Stimulated activated naive CD8-positive, alpha-beta T cell treated with anti-CD3 and anti-CD28 coated beads, Interleukin-15, amount 100 ng/mL, for 72 hours (primary cell): ENCODE data around the gene FER.
A peak's percentile ranks its signal among the peaks of the same experiment; 100 is the strongest.
"Not testable (repeated sequence)": the region's sequence is repeated elsewhere in the genome, so short reads cannot be mapped to it uniquely, and the experiment has no call there.

Experiments used
- ATAC-seq: fragments of 150-1000 bp; cut with Tn5 transposase; 2 replicates; pipeline ENCODE4 v1.10.0; 2021; ENCODE audit warnings: mild to moderate bottlenecking, moderate library complexity
- DNase-seq, 2 donors: peaks; one replicate each; pipeline ENCODE4 v3.0.0; 2021 to 2022
- H3K27ac Mint-ChIP-seq, 2 donors: one replicate each; pipeline ENCODE4 v1.8.0; 2022; ENCODE audit warnings: mild to moderate bottlenecking in 2 of 2, mixed read lengths in 2 of 2, moderate library complexity in 2 of 2
- H3K27me3 Mint-ChIP-seq: one replicate; pipeline ENCODE4 v1.8.0; 2022; ENCODE audit warnings: mixed read lengths
- H3K4me1 Mint-ChIP-seq: one replicate; pipeline ENCODE4 v1.8.0; 2022; ENCODE audit warnings: mild to moderate bottlenecking, mixed read lengths
- H3K4me3 Mint-ChIP-seq, 2 donors: one replicate each; pipeline ENCODE4 v1.8.0; 2022; ENCODE audit warnings: mild to moderate bottlenecking in 2 of 2, mixed read lengths in 2 of 2, moderate library complexity in 1 of 2
- H3K9me3 Mint-ChIP-seq, 2 donors: one replicate each; pipeline ENCODE4 v1.8.0; 2022; ENCODE audit warnings: mixed read lengths in 2 of 2

The FER gene

GRCh38 chr5:108867656-108868055 is 120.0 kb downstream of the FER start:
- no peaks in the 10 kb centered on the region for H3K27me3 Mint-ChIP-seq
- no peak overlapping the region for H3K4me3 Mint-ChIP-seq
- ATAC-seq (no peak), DNase-seq (no peak)
- no peaks in the 10 kb centered on the region for H3K4me1 Mint-ChIP-seq
- H3K27ac Mint-ChIP-seq: no peak overlapping the region
- H3K9me3 Mint-ChIP-seq: no peaks in the 10 kb centered on the region

DNA sequence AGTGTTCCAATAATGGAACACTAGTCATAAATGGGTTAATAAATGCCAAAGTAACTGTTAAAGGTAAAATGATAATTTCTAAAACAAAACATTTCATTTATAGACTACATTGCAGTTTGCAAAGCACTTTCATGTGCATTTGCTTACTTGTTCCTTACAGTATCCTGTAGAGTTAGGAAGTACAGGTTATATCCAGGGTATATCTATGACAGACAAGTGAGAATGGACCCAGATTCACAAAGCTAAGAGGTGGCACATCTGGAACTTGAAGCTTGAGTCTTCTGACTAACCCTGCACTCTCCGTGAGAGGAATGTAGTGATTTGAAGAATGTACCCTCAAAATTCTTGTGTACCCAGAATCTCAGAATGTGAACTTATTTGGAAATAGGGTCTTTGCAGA is 121.4 kb downstream of the FER start:
- no peak for DNase-seq
- H3K4me3 Mint-ChIP-seq: no peak overlapping the region
- H3K4me1 Mint-ChIP-seq: no peaks in the 10 kb centered on the region
- no peaks in the 10 kb centered on the region for H3K27me3 Mint-ChIP-seq
- no peak for ATAC-seq
- H3K27ac Mint-ChIP-seq: no peak overlapping the region
- no peaks in the 10 kb centered on the region for H3K9me3 Mint-ChIP-seq

DNA sequence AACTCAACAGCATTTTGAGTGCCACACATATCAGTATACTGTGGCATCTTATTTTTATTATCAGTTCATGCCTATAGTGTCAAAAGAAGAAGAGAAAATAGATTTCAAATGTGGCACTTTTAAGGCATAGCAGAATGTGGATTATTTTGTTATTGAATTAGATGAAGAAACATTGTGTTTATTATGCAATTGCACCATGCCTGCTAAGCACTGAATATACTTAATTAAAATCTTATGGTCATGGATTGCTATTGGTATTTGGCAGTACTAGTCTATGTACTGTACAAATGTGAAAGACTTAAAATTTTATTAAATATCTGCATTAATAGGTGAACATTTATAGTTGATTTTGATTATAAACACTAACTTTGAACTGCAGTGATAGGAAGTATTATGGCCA is 128.8 kb downstream of the FER start:
- peaks cover 0 to 6% of the 10 kb centered on the region in 2 donors for H3K9me3 Mint-ChIP-seq
- H3K27ac Mint-ChIP-seq: no peak overlapping the region
- ATAC-seq: no peak
- no peaks in the 10 kb centered on the region for H3K27me3 Mint-ChIP-seq
- no peaks in the 10 kb centered on the region for H3K4me1 Mint-ChIP-seq
- no peak overlapping the region for H3K4me3 Mint-ChIP-seq
- no peak for DNase-seq

- no peak for DNase-seq
- Mint-ChIP-seq H3K9me3 (peaks cover 0 to 6% of the 10 kb centered on the region in 2 donors), H3K4me1 (no peaks in the 10 kb centered on the region), H3K4me3 (no peak overlapping the region), H3K27me3 (no peaks in the 10 kb centered on the region), H3K27ac (no peak overlapping the region)
- ATAC-seq: no peak
Measured at GRCh38 chr5:108878756-108879155, 131.1 kb downstream of the FER start.

GRCh38 chr5:108881133-108881532 is 133.4 kb downstream of the FER start:
- peaks cover 0 to 6% of the 10 kb centered on the region in 2 donors for H3K9me3 Mint-ChIP-seq
- no peak overlapping the region for H3K27ac Mint-ChIP-seq
- ATAC-seq (no peak), DNase-seq (no peak)
- H3K4me3 Mint-ChIP-seq: no peak overlapping the region
- no peaks in the 10 kb centered on the region for H3K27me3 Mint-ChIP-seq
- no peaks in the 10 kb centered on the region for H3K4me1 Mint-ChIP-seq

DNA sequence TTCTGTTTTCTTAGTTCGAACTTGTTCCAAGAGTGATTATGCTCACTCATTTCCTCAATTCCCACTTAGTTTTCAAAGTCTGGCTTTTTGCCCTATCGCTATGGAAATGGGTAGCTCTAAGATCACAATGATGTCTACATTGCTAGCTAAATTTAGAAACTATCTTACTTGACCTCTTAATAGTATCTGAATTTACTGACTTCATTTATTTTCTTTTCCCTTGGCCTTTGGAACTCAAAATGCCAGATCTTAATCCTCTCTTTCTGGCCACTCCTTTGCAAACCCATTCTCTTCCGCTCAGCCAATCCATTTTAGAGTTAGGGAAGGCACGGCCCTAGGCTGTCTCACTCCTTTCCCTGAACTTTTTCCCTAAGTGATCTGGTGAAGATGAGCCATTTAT is 137.0 kb downstream of the FER start:
- no peaks in the 10 kb centered on the region for H3K4me1 Mint-ChIP-seq
- ATAC-seq: no peak
- H3K9me3 Mint-ChIP-seq: peaks cover 0 to 6% of the 10 kb centered on the region in 2 donors
- no peak for DNase-seq
- no peak overlapping the region for H3K27ac Mint-ChIP-seq
- no peaks in the 10 kb centered on the region for H3K27me3 Mint-ChIP-seq
- H3K4me3 Mint-ChIP-seq: no peak overlapping the region

DNA sequence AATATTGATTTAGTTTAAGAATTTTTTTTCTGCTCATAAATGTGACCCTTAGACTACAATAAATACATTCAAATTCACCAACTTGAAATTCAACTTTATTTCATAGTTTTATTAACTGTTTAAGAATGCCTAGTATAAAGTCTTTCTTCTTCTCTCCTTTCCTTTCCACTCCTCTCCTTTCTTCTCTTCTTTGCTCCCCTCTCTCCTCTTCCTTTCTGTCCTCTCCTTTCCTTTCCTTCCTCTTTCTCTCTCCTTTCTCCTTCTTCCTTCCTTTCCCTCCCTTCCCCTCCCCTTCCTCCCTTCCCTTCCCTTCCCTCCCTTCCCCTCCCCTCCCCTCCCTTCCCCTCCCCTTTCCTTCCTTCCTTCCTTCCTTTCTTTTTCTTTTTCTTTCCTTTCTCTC is 150.6 kb downstream of the FER start:
- no peak for ATAC-seq
- Mint-ChIP-seq H3K9me3 (peaks cover 0 to 4% of the 10 kb centered on the region in 2 donors), H3K4me3 (no peak overlapping the region), H3K27me3 (no peaks in the 10 kb centered on the region), H3K27ac (no peak overlapping the region), H3K4me1 (no peaks in the 10 kb centered on the region)
- no peak for DNase-seq

- no peak for DNase-seq
- Mint-ChIP-seq H3K4me3 (no peak overlapping the region), H3K9me3 (no peaks in the 10 kb centered on the region), H3K27ac (no peak overlapping the region), H3K4me1 (no peaks in the 10 kb centered on the region), H3K27me3 (no peaks in the 10 kb centered on the region)
- no peak for ATAC-seq
Measured at GRCh38 chr5:108898707-108899106, 151.0 kb downstream of the FER start.

GRCh38 chr5:108899244-108899643 is 151.5 kb downstream of the FER start:
- not testable (repeated sequence) for DNase-seq, H3K27ac Mint-ChIP-seq, H3K27me3 Mint-ChIP-seq, H3K9me3 Mint-ChIP-seq, H3K4me3 Mint-ChIP-seq, ATAC-seq, H3K4me1 Mint-ChIP-seq

- Mint-ChIP-seq H3K27ac (no peak overlapping the region), H3K4me1 (no peaks in the 10 kb centered on the region)
- no peak for DNase-seq
Measured at GRCh38 chr5:108900668-108901067, 153.0 kb downstream of the FER start.

GRCh38 chr5:108905805-108906204 is 158.1 kb downstream of the FER start:
- no peak for DNase-seq
- no peak overlapping the region for H3K4me3 Mint-ChIP-seq
- H3K27ac Mint-ChIP-seq: no peak overlapping the region
- no peaks in the 10 kb centered on the region for H3K27me3 Mint-ChIP-seq
- ATAC-seq: no peak
- H3K4me1 Mint-ChIP-seq: no peaks in the 10 kb centered on the region
- H3K9me3 Mint-ChIP-seq: no peaks in the 10 kb centered on the region

More at GRCh38 chr5:108900668-108901067, 153.0 kb downstream of the FER start:
- Mint-ChIP-seq H3K9me3 (no peaks in the 10 kb centered on the region), H3K27me3 (no peaks in the 10 kb centered on the region), H3K4me3 (no peak overlapping the region)
- no peak for ATAC-seq

DNA sequence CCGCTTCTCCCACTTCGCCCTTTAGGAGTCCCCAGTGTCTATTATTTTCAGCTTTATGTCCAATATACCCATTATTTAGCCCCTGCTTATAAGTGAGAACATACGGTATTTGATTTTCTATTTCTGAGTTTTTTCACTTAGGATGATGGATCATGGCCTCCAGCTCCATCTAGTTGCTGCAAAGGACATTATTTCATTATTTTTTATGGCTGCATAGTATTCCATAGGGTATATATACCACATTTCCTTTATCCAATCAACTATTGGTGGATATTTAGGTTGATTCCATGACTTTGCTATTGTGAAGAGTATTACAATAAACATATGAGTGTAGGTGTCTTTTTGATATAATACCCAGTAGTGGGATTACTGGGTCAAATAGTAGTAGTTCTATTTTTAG is 162.9 kb downstream of the FER start:
- ATAC-seq (no peak), DNase-seq (no peak)
- H3K27ac Mint-ChIP-seq: no peak overlapping the region

DNA sequence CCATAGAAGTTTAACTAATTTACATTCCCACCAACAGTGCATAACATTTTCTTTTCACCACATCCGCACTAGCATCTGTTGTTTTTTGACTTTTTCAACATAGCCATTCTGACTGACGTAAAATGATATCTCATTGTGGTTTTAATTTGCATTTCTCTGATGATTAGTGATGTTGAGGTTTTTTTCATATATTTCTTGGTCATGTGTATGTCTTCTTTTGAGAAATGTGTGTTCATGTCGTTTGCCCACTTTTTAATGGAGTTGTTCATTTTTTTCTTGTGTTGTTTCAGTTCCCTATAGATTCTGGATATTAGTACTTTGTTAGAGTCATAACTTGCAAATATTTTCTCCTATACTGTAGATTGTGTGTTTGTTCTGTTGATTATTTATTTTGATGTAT is 163.4 kb downstream of the FER start:
- no peak overlapping the region for H3K27ac Mint-ChIP-seq
- no peaks in the 10 kb centered on the region for H3K27me3 Mint-ChIP-seq
- H3K4me1 Mint-ChIP-seq: no peaks in the 10 kb centered on the region
- ATAC-seq (no peak), DNase-seq (no peak)
- no peak overlapping the region for H3K4me3 Mint-ChIP-seq
- H3K9me3 Mint-ChIP-seq: peaks cover 0 to 5% of the 10 kb centered on the region in 2 donors

More for the DNA sequence above, 162.9 kb downstream of the FER start:
- no peaks in the 10 kb centered on the region for H3K27me3 Mint-ChIP-seq
- H3K4me3 Mint-ChIP-seq: no peak overlapping the region
- H3K9me3 Mint-ChIP-seq: peaks cover 0 to 5% of the 10 kb centered on the region in 2 donors
- no peaks in the 10 kb centered on the region for H3K4me1 Mint-ChIP-seq

GRCh38 chr5:108917596-108917995 is 169.9 kb downstream of the FER start:
- H3K9me3 Mint-ChIP-seq: no peaks in the 10 kb centered on the region
- DNase-seq: no peak

DNA sequence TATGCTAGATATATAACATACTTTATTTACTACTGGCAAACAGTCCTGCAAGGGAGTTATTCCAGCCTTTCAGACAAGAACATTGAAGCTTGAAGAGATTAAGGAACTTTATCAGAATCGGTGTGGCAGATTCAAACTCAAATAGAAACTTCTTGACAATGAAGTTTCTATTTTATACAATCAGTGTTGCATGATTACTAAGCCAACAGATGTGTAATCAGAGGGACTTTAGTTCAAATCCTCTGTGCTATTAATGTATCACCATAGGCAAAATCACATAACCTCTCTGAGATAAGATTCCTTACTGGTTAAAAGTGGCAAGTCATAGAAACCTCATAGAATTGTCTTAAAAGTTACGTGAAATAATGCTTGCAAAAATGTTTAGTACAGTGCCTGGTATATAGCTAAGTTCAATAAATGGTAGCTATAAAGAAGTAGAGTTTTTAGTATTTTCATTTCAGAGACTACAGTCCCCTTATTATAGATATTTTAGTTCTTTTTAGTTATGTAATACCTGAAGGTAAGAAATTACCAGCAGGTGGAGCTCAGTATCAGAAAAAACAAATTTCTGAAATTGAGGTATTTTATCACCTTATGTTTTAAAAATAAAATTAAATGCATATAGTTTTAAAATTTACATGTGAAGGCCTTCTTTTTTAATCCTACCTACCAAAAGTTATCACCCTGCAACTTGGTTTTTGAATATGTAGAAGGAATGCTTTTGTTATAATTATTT is 172.1 kb downstream of the FER start:
- H3K27ac Mint-ChIP-seq: no peak overlapping the region
- ATAC-seq: no peak
- no peak for DNase-seq
- H3K4me1 Mint-ChIP-seq: no peaks in the 10 kb centered on the region
- no peaks in the 10 kb centered on the region for H3K27me3 Mint-ChIP-seq
- no peak overlapping the region for H3K4me3 Mint-ChIP-seq
- H3K9me3 Mint-ChIP-seq: no peaks in the 10 kb centered on the region

More at GRCh38 chr5:108917596-108917995, 169.9 kb downstream of the FER start:
- Mint-ChIP-seq H3K4me1 (no peaks in the 10 kb centered on the region), H3K27me3 (no peaks in the 10 kb centered on the region), H3K4me3 (no peak overlapping the region), H3K27ac (no peak overlapping the region)
- ATAC-seq: no peak

- H3K4me3 Mint-ChIP-seq: peak overlapping the region; percentile 39 to 56
- peak overlapping the region in 1 of 2 donors; percentile 14 for H3K27ac Mint-ChIP-seq
- ATAC-seq (no peak), DNase-seq (no peak)
- no peaks in the 10 kb centered on the region for H3K27me3 Mint-ChIP-seq
- H3K9me3 Mint-ChIP-seq: no peaks in the 10 kb centered on the region
- H3K4me1 Mint-ChIP-seq: no peaks in the 10 kb centered on the region
Measured at GRCh38 chr5:108924457-108924961, 176.8 kb downstream of the FER start.

GRCh38 chr5:108925073-108925472 is 177.4 kb downstream of the FER start:
- peak overlapping the region in 1 of 2 donors; percentile 26 for H3K4me3 Mint-ChIP-seq
- DNase-seq: no peak

More at GRCh38 chr5:108925073-108925472, 177.4 kb downstream of the FER start:
- ATAC-seq: no peak
- H3K27ac Mint-ChIP-seq: no peak overlapping the region
- H3K4me1 Mint-ChIP-seq: no peaks in the 10 kb centered on the region
- H3K9me3 Mint-ChIP-seq: no peaks in the 10 kb centered on the region
- no peaks in the 10 kb centered on the region for H3K27me3 Mint-ChIP-seq
